HG03159 (cell line): Measurements from ENCODE around the gene TUBA1C.
"Not testable (repeated sequence)": the region's sequence is repeated elsewhere in the genome, so short reads cannot be mapped to it uniquely, and the experiment has no call there.

Experiments used
- ATAC-seq: cut with Tn5 transposase; IDR thresholded peaks from one replicate; pipeline ENCODE4 v1.9.1; 2021; ENCODE audit warnings: mild to moderate bottlenecking, moderate library complexity; ENCODE audit not compliant: unreplicated experiment

TUBA1C gene

DNA sequence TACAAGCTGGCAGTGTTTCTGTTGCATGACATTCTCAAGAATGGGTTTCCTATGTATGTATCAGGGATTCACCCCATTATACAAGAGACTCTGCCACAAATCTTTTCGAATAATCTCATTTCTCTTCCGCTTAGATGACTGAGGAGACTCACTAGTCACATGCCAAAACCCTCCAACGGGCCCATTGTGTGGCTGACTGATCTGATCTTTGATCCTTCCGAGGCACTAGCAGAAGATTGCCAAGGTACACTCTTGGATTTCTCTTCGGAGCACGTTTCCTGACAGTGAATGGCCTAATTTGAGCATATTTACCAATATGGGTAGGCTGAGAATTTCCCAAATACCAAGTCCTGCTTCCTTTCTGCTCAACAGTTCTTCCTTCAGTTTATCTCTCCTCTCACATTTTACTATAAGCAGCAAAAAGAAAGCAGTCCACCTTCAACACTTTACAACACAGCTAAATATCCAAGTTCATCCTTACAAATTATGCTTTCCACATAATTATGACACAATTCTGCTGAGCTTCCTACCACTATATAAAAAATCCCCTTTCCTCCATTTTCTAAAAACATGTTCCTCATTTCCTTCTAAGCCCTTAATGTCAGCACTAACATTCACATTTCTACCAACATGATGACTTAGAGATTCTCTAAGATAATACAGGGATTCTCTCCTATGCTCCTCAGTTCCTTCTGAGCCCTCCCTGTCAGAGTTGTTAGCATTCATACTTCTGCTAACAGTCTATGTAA lies 41.1 kb downstream of the TUBA1C start:
- no peak for ATAC-seq

DNA sequence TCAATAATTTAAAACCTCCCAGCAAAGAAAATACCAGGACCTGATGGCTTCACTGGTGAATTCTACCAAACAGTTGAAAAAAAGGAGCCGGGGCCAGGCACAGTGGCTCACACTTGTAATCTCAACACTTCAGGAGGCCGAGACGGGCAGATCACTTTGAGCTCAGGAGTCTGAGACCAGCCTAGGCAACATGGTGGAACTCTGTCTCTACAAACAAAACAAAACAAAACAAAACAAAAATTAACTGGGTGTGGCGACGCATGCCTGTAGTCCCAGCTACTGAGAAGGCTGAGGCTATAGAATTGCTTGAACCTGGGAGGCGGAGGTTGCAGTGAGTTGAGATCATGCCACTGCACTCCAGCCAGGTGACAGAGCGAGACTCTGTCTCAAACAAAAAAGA lies 44.5 kb downstream of the TUBA1C start:
- no peak for ATAC-seq

DNA sequence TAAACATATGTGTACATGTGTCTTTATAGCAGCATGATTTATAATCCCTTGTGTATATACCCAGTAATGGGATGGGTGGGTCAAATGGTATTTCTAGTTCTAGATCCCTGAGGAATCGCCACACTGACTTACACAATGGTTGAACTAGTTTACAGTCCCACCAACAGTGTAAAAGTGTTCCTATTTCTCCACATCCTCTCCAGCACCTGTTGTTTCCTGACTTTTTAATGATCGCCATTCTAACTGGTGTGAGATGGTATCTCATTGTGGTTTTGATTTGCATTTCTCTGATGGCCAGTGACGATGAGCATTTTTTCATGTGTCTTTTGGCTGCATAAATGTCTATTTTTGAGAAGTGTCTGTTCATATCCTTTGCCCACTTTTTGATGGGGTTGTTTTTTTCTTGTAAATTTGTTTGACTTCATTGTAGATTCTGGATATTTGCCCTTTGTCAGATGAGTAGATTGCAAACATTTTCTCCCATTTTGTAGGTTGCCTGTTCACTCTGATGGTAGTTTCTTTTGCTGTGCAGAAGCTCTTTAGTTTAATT lies 45.6 kb downstream of the TUBA1C start:
- not testable (repeated sequence) for ATAC-seq

DNA sequence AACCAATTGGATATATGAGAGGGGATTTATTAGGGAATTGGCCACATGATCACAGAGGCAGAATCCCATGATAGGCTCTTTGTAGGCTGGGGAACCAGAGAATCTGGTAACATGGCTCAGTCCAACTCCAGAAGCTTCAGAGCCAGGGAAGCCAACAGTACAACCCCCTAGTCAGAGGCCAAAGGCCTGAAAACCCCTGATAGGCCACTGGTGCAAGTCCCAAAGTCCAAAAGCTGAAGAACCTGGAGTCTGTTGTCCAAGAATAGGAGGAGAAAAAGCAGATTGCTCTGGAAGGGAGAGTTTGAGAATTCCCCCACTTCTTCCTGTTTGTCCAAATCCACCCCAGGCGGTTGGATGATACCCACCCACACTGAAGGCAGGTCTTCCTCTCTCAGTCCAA lies 49.9 kb downstream of the TUBA1C start:
- ATAC-seq, result no peak

DNA sequence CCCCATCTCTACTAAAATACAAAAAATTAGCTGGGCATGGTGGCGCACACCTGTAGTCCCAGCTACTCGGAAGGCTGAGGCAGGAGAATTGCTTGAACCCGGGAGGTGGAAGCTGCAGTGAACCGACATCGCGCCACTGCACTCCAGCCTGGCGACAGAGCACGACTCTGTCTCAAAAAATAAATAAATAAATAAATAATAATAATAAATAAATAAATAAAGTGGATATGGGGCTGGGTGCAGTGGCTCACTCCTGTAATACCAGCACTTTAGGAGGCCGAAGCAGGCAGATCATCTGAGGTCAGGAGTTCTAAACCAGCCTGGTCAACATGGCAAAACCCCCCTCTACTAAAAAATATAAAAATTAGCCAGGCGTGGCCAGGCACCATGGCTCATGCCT lies 52.2 kb downstream of the TUBA1C start:
- ATAC-seq, result not testable (repeated sequence)

DNA sequence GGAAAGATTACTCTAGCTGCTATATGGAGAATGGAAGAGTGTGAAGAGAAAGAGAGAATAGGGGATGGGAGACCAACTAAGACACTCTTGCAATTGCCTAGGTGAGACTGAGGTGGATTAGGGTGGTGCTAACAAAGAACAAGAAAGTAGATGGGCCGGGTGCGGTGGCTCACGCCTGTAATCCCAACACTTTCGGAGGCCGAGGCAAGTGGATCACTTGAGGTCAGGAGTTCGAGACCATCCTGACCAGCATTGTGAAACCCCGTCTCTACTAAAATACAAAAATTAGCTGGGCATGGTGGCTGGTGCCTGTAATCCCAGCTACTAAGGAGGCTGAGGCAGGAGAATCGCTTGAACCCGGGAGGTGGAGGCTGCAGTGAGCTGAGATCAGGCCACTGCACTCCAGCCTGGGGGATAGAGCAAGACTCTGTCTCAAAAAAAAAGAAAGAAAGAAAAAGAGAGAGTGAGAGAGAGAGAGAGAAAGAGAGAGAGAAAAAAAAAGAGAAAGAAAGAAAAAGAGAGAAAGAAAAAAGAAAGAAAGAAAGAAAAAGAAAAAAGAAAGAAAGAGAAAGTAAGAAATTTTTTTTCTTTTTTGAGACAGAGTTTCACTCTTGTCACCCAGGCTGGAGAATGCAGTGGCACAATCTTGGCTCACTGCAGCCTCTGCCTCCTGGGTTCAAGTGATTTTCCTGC lies 55.7 kb downstream of the TUBA1C start:
- not testable (repeated sequence) for ATAC-seq

DNA sequence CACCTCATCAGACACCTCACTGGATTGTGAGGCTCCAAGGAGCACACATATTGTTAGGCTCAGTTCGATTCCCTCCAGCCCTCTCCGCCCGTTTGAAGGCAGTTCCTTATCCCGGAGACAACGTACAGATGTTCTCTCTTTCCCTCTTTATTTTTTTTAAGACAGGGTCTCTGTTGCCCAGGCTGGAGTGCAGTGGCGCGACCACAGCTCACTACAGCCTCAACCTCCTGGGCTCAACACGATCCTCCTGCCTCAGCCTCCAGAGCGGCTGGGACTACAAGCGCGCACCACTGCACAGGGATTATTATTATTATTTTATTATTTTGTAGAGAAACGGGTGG lies 57.5 kb downstream of the TUBA1C start:
- ATAC-seq, result no peak

DNA sequence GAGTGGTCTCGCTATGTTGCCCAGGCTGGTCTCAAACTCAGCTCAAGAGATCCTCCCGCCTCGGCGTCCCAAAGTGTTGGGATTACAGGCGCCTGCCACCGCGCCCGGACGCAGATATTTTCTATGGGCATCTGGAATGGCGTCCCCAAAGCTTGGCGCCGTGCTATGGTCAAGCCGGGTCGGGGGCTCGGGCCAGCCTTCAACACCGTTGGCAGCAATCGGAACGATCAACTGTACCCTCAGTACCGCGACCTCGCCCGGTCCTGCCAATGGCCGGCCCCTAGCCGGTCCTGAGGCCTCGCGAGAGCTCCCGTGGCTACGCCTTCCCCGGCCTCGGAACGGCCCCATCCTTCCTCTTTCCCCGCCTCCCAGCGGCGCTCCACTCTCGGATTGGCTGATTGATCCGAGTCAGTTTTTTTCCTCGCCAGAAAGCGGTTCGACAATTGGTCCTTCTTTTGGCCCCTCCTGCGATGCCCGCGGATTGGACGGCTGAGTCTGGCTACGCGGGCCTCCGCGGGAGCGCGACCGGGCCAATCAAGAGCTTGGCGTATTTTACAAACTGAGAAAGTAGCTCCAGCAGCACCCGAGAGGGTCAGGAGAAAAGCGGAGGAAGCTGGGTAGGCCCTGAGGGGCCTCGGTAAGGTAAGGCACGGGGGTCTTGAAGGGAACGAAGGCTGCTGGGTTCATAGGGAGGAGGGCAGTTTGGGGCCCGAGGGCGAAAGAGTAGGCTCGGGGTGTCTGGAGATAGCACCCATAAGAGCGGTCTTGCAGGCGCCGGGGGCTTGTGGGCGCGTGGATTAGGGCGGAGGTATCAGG lies 58.0 kb downstream of the TUBA1C start, which contains the start of gene TROAP:
Gene TROAP, plus strand, starts transcription at position 548 of the 816 bp plus-strand sequence. CDS start 354 bp downstream, outside the sequence.
- ATAC-seq, result peak; percentile 94

DNA sequence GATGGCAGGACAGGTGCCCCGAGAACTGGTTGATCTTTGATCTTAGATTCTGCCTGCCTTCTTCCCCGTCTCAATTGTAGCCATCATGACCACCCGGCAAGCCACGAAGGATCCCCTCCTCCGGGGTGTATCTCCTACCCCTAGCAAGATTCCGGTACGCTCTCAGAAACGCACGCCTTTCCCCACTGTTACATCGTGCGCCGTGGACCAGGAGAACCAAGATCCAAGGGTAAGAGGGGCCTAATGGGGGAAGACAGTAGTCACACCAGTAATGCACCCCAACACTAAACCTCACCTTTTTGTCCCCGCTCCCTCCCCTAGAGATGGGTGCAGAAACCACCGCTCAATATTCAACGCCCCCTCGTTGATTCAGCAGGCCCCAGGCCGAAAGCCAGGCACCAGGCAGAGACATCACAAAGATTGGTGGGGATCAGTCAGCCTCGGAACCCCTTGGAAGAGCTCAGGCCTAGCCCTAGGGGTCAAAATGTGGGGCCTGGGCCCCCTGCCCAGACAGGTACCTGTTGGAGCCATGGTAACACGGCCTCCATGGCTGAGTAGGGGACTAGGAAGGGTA lies 58.7 kb downstream of the TUBA1C start:
- ATAC-seq, result no peak
